ENCODE results near the gene PTPRM. TPM values are rescaled to one million over a fixed set of nuclear protein-coding genes. Genes with fewer than 3 reads are reported as not detected.
"Not testable (repeated sequence)": the region's sequence is repeated elsewhere in the genome, so short reads cannot be mapped to it uniquely, and the experiment has no call there.

PTPRM gene
- total RNA-seq, 4 donors from 2014 or later: 22.5 to 92.5 (median 39.2) TPM

DNA sequence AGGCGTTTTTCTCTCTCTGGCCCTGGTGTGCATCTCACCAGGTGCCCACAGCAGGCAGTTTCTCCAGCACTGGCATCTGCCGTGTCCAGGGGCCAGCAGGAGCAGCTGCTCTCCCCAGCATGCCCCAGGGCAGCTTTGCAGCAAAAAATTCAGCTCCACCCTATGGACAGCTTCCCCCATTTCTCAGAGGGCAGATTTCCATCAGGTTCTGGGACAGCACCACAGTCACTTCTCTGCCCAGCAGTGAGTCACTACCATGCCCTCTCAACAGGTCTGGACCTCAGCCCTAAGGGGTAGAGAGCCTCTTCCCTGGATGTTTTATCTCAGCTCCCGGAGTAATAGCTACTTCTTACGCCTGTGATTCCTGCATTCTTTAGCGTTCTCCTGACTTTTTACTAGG lies 871.9 kb downstream of the PTPRM start:
- Histone ChIP-seq H3K27ac (no peak overlapping the region), H3K9me3 (no peaks in the 10 kb centered on the region), H3K4me3 (no peak overlapping the region), H3K36me3 (no peaks in the 10 kb centered on the region), H3K4me1 (no peaks in the 10 kb centered on the region), H3K27me3 (no peaks in the 10 kb centered on the region)
- DNase-seq: no peak
- TF ChIP-seq, protein P1, sequence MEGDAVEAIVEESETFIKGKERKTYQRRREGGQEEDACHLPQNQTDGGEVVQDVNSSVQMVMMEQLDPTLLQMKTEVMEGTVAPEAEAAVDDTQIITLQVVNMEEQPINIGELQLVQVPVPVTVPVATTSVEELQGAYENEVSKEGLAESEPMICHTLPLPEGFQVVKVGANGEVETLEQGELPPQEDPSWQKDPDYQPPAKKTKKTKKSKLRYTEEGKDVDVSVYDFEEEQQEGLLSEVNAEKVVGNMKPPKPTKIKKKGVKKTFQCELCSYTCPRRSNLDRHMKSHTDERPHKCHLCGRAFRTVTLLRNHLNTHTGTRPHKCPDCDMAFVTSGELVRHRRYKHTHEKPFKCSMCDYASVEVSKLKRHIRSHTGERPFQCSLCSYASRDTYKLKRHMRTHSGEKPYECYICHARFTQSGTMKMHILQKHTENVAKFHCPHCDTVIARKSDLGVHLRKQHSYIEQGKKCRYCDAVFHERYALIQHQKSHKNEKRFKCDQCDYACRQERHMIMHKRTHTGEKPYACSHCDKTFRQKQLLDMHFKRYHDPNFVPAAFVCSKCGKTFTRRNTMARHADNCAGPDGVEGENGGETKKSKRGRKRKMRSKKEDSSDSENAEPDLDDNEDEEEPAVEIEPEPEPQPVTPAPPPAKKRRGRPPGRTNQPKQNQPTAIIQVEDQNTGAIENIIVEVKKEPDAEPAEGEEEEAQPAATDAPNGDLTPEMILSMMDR (IDR thresholded peaks at IDR 0.05): no peak
- TF ChIP-seq POLR2A (IDR thresholded peaks at IDR 0.05): no peak
- no peak for TF ChIP-seq EP300 (IDR thresholded peaks at IDR 0.05; ENCODE audit: low read depth)
- TF ChIP-seq POLR2AphosphoS5 (IDR thresholded peaks at IDR 0.05): no peak
- in situ Hi-C loops (cut with MboI; ENCODE audit: low pct_ligation_motif_present in 1 of 4, low pct_unique_long_range_greater_than_20kb in 1 of 4, low sequenced_read_pairs in 3 of 4) (no loop called here), intact Hi-C loops (cut with DNase I; ENCODE audit: low total_unique reads) (no loop called here)
- WGBS, 2 donors (ENCODE audit: low coverage in 1 of 2): 88 to 89% methylated on average over 3 to 5 of the region's 5 CpGs

DNA sequence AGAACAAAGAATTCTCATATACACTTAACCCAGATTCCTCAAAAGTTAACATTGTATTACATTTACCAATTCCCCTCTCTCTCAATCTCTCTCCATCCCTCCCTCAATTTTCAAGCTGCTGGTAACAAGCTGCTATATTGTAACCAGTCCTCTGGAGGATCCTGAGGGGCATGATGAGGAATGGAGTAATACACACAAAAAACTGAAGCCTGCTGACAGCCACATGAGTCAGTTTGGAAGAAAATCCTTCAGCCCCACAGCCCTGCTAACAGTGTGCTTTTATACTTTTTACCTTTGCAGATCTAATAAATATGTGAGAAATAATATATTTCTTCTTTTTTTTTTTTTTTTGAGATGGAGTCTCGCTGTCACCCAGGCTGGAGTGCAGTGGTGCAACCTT lies 876.4 kb downstream of the PTPRM start:
- H3K27ac ChIP-seq: no peak overlapping the region
- H3K9me3 ChIP-seq: no peaks in the 10 kb centered on the region
- no peak for TF ChIP-seq POLR2A (IDR thresholded peaks at IDR 0.05)
- TF ChIP-seq, protein P1 (IDR thresholded peaks at IDR 0.05): no peak
- TF ChIP-seq EP300 (IDR thresholded peaks at IDR 0.05; ENCODE audit: low read depth): no peak
- H3K4me3 ChIP-seq: no peak overlapping the region
- no peak for DNase-seq
- in situ Hi-C loops (cut with MboI; ENCODE audit: low pct_ligation_motif_present in 1 of 4, low pct_unique_long_range_greater_than_20kb in 1 of 4, low sequenced_read_pairs in 3 of 4) (no loop called here), intact Hi-C loops (cut with DNase I; ENCODE audit: low total_unique reads) (no loop called here)
- H3K36me3 ChIP-seq: no peaks in the 10 kb centered on the region
- H3K27me3 ChIP-seq: no peaks in the 10 kb centered on the region
- no peaks in the 10 kb centered on the region for H3K4me1 ChIP-seq
- WGBS, 2 donors (ENCODE audit: low coverage in 1 of 2): 80 to 100% methylated on average over 1 of the region's 1 CpG

DNA sequence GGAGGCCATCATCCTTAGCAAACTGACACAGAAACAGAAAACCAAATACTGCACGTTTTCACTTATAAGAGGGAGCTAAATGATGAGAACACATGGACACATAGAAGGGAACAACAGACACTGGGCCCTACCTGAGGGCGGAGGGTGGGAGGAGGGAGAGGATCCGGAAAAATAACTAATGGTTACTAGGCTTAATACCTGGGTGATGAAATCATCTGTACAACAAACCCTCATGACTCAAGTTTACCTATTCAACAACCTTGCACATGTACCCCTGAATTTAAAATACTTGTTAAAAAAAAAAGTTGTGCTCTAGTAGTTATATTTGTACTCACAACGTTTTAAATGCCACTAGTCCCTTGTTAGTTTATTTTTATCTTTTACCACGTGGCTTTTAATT lies 879.8 kb downstream of the PTPRM start:
- in situ Hi-C loops (cut with MboI; ENCODE audit: low pct_ligation_motif_present in 1 of 4, low pct_unique_long_range_greater_than_20kb in 1 of 4, low sequenced_read_pairs in 3 of 4); DNase-seq: not testable (repeated sequence)
- 42 to 64% methylated on average over 3 to 5 of the region's 5 CpGs for WGBS, 2 donors (ENCODE audit: low coverage in 1 of 2)

DNA sequence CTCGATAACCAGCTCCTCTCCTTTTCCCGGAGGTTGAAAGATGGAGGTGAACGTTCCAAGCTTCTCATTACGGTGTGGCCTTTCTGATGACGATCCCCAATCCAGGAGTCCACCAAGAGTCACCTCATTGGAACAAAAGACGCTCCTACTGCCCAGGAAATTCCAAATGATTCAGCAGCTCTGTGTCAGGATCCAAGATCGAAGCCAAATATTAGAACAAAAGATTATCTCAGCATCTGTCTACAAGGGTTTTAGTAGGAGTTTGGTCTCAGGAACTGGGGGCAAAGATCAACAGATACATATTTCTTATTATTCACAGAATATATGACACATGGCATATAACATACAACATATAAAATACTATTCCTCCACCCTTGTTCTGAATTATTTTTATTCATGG lies 881.0 kb downstream of the PTPRM start:
- no peaks in the 10 kb centered on the region for H3K4me1 ChIP-seq
- H3K4me3 ChIP-seq: no peak overlapping the region
- in situ Hi-C loops (cut with MboI; ENCODE audit: low pct_ligation_motif_present in 1 of 4, low pct_unique_long_range_greater_than_20kb in 1 of 4, low sequenced_read_pairs in 3 of 4) (no loop called here), intact Hi-C loops (cut with DNase I; ENCODE audit: low total_unique reads) (no loop called here)
- WGBS, 2 donors (ENCODE audit: low coverage in 1 of 2): 67 to 78% methylated on average over 2 to 7 of the region's 7 CpGs
- H3K27ac ChIP-seq: no peak overlapping the region
- no peaks in the 10 kb centered on the region for H3K36me3 ChIP-seq
- H3K27me3 ChIP-seq: no peaks in the 10 kb centered on the region
- no peaks in the 10 kb centered on the region for H3K9me3 ChIP-seq
- TF ChIP-seq, protein P1 (IDR thresholded peaks at IDR 0.05): no peak
- no peak for TF ChIP-seq POLR2AphosphoS5 (IDR thresholded peaks at IDR 0.05)
- no peak for DNase-seq

More for the DNA sequence above, 879.8 kb downstream of the PTPRM start:
- H3K9me3 ChIP-seq; H3K27me3 ChIP-seq; H3K36me3 ChIP-seq; H3K27ac ChIP-seq; H3K4me3 ChIP-seq; intact Hi-C loops (cut with DNase I; ENCODE audit: low total_unique reads); H3K4me1 ChIP-seq: not testable (repeated sequence)

DNA sequence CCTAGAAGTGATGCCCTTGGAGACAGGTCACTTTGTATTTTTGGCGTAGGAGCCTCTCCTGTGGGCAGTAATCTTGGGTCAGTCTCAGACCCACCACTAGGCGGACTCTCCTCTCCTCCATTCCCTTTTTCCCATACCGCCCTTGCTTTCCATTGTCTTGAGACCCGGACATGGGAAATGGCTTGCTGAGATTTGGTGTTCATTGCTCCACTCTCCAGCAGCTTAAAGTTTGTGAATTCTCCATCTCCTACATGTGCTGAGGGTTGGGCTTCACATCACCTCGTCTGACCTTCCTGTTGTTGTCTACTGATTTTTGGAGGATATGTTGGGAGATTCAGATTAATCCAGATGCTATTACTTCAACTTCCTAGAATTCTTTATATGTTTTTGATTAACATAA lies 882.9 kb downstream of the PTPRM start:
- DNase-seq: no peak
- Histone ChIP-seq H3K4me1 (no peaks in the 10 kb centered on the region), H3K9me3 (no peaks in the 10 kb centered on the region), H3K36me3 (no peaks in the 10 kb centered on the region), H3K4me3 (no peak overlapping the region), H3K27me3 (no peaks in the 10 kb centered on the region), H3K27ac (no peak overlapping the region)
- in situ Hi-C loops (cut with MboI; ENCODE audit: low pct_ligation_motif_present in 1 of 4, low pct_unique_long_range_greater_than_20kb in 1 of 4, low sequenced_read_pairs in 3 of 4) (no loop called here), intact Hi-C loops (cut with DNase I; ENCODE audit: low total_unique reads) (no loop called here)
- WGBS, 2 donors (ENCODE audit: low coverage in 1 of 2): 58 to 59% methylated on average over 4 to 5 of the region's 5 CpGs
- TF ChIP-seq, protein P1 (IDR thresholded peaks at IDR 0.05): peak in 1 of 5 experiments; percentile 17
- no peak for TF ChIP-seq POLR2AphosphoS5 (IDR thresholded peaks at IDR 0.05)
